ENCODE results near the gene PCGF1. TPM values are rescaled to one million over a fixed set of nuclear protein-coding genes. Genes with fewer than 3 reads are reported as not detected.
A peak's percentile ranks its signal among the peaks of the same experiment; 100 is the strongest.

PCGF1 gene
- total and polyA plus RNA-seq, 2 of the 13 experiments (the other 11 are each of a cell fraction or from before 2014, with no cell fraction given), result 20.4 to 22.6 TPM

DNA sequence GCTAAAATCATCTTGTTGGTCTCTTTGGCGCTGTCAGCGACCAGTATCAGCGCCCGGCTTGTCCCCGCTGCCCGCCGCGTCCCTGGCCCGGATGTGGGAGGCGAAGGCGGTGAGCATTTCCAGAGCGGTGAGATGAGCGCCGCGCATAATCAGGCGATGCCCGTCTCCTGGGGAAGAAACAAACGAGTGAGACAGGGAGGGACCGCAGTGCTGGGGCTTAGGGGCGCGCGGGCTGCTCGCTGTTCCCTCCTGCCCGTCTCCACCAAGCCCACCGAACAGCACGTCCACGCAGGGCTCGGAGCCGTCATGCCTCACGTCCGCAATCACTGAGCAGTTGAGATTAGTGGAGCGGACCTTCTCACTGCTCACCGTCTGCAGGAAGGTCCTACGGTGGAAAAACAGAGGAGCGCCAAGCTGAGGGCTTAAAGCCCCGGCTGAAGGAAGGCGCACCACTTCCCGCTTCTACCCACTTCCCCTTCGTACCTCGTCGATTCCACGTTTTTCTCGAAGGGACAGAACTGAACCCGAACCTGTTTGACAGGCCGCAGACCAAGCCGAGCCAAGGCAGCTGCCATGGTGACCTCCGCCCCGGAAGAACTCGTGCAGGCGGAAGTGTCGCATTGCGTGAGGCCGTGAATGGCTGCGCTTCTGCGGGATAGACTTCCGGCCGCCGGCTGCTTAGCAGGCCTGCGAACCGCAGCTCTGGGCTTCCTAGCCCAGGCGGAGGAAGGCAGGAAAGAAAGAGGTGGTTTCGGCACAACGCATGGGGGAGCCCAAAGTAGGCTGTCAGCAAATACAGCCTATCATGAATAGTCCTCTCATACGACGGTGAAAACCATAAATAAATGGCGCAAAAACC is 35.2 kb downstream of the PCGF1 start, which contains the start of gene MRPL53 (continued):
- peak; percentile 92; the same call in 1 of the 2 replicates for TF ChIP-seq ZNF30 (CRISPR knock-in tag; IDR thresholded peaks at IDR 0.05)

DNA sequence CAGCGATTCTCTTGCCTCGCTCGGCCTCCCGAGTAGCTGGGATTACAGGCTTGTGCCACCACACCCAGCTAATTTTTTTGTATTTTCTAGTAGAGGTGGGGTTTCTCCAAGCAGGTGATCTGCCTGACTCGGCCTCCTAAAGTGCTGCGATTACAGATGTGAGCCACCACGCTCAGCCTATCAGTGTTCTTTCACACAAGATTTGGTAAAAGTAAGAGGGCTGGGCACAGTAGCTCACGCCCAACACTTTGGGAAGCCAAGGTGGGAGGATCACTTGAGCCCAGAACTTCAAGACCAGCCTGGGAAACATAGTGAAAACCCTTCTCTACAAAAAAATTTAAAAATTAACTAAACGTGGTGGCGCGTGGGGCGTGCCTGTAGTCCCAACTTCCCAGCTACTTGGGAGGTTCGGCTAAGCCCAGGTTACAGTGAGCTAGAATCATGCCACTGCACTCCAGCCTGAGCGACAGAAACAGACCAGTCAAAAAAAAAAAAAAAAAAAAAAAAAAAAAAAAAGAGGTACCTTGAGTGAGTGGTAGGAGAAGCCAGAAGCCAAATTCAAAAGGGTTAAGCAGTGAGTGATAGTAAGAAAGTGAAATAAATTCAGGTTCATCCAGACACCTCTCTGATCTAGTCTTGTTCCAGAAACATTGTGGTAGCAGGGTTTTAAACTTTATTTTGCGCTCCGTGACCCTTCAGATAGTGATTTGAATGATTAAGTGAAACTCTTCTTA is 36.0 kb downstream of the PCGF1 start:
- H4K20me1 ChIP-seq (ENCODE audit: insufficient read depth, low read length), result no peaks in the 10 kb centered on the region
- ATAC-seq, result peak; percentile 12
- no TSS peak for BruUV-seq (replicated peaks)
- DNase-seq (ENCODE audit: low spot score), result no peak
- FAIRE-seq, result no peak
- H3K4me3 ChIP-seq (replicated peaks in 1 of 3; ENCODE audit: insufficient read depth in 1 of 3, low read depth in 2 of 3, low read length in 3 of 3), result peak overlapping the region; percentile 67 to 91 (median 83)
- intact Hi-C loops (cut with micrococcal nuclease; ENCODE audit: unreplicated experiment), result loop anchor here (1.0 to 2.0 kb wide), 2 partner anchors 13 to 58 kb away; partner anchors contain the start of genes AUP1, HTRA2 and WBP1
- peaks cover 51% of the 10 kb centered on the region for H3K4me1 ChIP-seq (ENCODE audit: insufficient read depth, low read length)
- no peak overlapping the region for H2AFZ ChIP-seq (ENCODE audit: low read length)
- ChIA-PET CTCF (ENCODE audit: low intra/inter-chr PET ratio, low total read pairs) (no interaction called here), POLR2A (interaction anchor here (0.7 to 20.6 kb wide), 16 partner anchors 10 to 293 kb away, joined by 3 to 795 read pairs (median 6); partner anchors contain the start of genes AUP1, CCDC142, DQX1 and HTRA2)
- H3K27me3 ChIP-seq (ENCODE audit: control insufficient read depth in 1 of 2, insufficient read depth in 2 of 2, low read length in 2 of 2), result no peaks in the 10 kb centered on the region; a peak in 1 of 5 replicates
- peak overlapping the region; percentile 86 for H3K9ac ChIP-seq (ENCODE audit: insufficient read depth, low read depth, low read length)
- H3K36me3 ChIP-seq (replicated peaks in 1 of 2; ENCODE audit: control insufficient read depth in 1 of 2, insufficient read depth in 2 of 2, low read length in 2 of 2), result peaks cover 7 to 16% of the 10 kb centered on the region in 2 experiments
- in situ Hi-C loops (cut with HindIII; ENCODE audit: extremely low pct_ligation_motif_present, low pct_unique_long_range_greater_than_20kb), result no loop called here
- peak overlapping the region; percentile 95 for H3K4me2 ChIP-seq (ENCODE audit: low read depth, low read length)
- peaks cover 2% of the 10 kb centered on the region for H3K79me2 ChIP-seq (ENCODE audit: insufficient read depth, low read length)
- H3K27ac ChIP-seq (ENCODE audit: extremely low read length, insufficient read depth, low read length), result peak overlapping the region; percentile 83
- H3K9me3 ChIP-seq (ENCODE audit: low read length), result no peaks in the 10 kb centered on the region
- 46% methylated on average over 16 of the region's 16 CpGs for WGBS (ENCODE audit: low lambda C conversion rate)
- TF ChIP-seq ZNF431 (CRISPR knock-in tag; IDR thresholded peaks at IDR 0.05; ENCODE audit: borderline replicate concordance, low read depth) (0 out of 2 replicates have a peak, but pooled peaks have one; percentile 26), ZNF558 (CRISPR knock-in tag; IDR thresholded peaks at IDR 0.05; ENCODE audit: borderline replicate concordance) (0 out of 2 replicates have a peak, but pooled peaks have one; percentile 16), FOXP1 (IDR thresholded peaks at IDR 0.05) (no peak), FOXP1 (CRISPR knock-in tag; IDR thresholded peaks at IDR 0.05) (no peak), ZNF263 (CRISPR knock-in tag; IDR thresholded peaks at IDR 0.05) (peak; percentile 23; the same call in 1 of the 2 replicates), NFIC (IDR thresholded peaks at IDR 0.05; ENCODE audit: low read length) (0 out of 2 replicates have a peak, but pooled peaks have one; percentile 28), SIX1 (CRISPR knock-in tag; IDR thresholded peaks at IDR 0.05; ENCODE audit: borderline replicate concordance) (no peak), ZNF460 (CRISPR knock-in tag; IDR thresholded peaks at IDR 0.05; ENCODE audit: borderline replicate concordance) (peak; percentile 43; the same call in 1 of the 2 replicates)
- TF ChIP-seq, protein P1, sequence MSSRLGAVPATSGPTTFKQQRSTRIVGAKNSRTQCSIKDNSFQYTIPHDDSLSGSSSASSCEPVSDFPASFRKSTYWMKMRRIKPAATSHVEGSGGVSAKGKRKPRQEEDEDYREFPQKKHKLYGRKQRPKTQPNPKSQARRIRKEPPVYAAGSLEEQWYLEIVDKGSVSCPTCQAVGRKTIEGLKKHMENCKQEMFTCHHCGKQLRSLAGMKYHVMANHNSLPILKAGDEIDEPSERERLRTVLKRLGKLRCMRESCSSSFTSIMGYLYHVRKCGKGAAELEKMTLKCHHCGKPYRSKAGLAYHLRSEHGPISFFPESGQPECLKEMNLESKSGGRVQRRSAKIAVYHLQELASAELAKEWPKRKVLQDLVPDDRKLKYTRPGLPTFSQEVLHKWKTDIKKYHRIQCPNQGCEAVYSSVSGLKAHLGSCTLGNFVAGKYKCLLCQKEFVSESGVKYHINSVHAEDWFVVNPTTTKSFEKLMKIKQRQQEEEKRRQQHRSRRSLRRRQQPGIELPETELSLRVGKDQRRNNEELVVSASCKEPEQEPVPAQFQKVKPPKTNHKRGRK (CRISPR knock-in tag; IDR thresholded peaks at IDR 0.05), result peak; percentile 12; the same call in 1 of the 2 replicates
